ENCODE data around the gene SCUBE3.

SCUBE3 gene

GRCh38 chr6:35213298-35213791 lies 411 bp upstream of the SCUBE3 start:
- no peak for DNase-seq (ENCODE audit: low spot score)

GRCh38 chr6:35214869-35215664 lies 1.3 kb downstream of the SCUBE3 start:
- peak; percentile 72 for DNase-seq (ENCODE audit: low spot score)

- no peak for DNase-seq (ENCODE audit: low spot score)
Measured at GRCh38 chr6:35215665-35216411, 2.1 kb downstream of the SCUBE3 start.

GRCh38 chr6:35216412-35216732 lies 2.6 kb downstream of the SCUBE3 start:
- DNase-seq (ENCODE audit: low spot score) = no peak

- DNase-seq (ENCODE audit: low spot score) = no peak
Measured at GRCh38 chr6:35216851-35217811, 3.4 kb downstream of the SCUBE3 start.

GRCh38 chr6:35218021-35218420 lies 4.3 kb downstream of the SCUBE3 start:
- no peak for DNase-seq (ENCODE audit: low spot score)

- DNase-seq (ENCODE audit: low spot score) = no peak
Measured at GRCh38 chr6:35218456-35218855, 4.7 kb downstream of the SCUBE3 start.

GRCh38 chr6:35219683-35220326 lies 6.0 kb downstream of the SCUBE3 start:
- DNase-seq (ENCODE audit: low spot score) = no peak

GRCh38 chr6:35220711-35221110 lies 7.0 kb downstream of the SCUBE3 start:
- DNase-seq (ENCODE audit: low spot score) = no peak

- DNase-seq (ENCODE audit: low spot score) = no peak
Measured at GRCh38 chr6:35223396-35223795, 9.6 kb downstream of the SCUBE3 start.

- no peak for DNase-seq (ENCODE audit: low spot score)
Measured at GRCh38 chr6:35224720-35225119, 11.0 kb downstream of the SCUBE3 start.

- no peak for DNase-seq (ENCODE audit: low spot score)
Measured at GRCh38 chr6:35228481-35228880, 14.7 kb downstream of the SCUBE3 start.

GRCh38 chr6:35229304-35229703 lies 15.5 kb downstream of the SCUBE3 start:
- DNase-seq (ENCODE audit: low spot score) = no peak

GRCh38 chr6:35230498-35230897 lies 16.7 kb downstream of the SCUBE3 start:
- DNase-seq (ENCODE audit: low spot score) = no peak

- no peak for DNase-seq (ENCODE audit: low spot score)
Measured at GRCh38 chr6:35230950-35231349, 17.2 kb downstream of the SCUBE3 start.

- no peak for DNase-seq (ENCODE audit: low spot score)
Measured at GRCh38 chr6:35231563-35231962, 17.8 kb downstream of the SCUBE3 start.

- no peak for DNase-seq (ENCODE audit: low spot score)
Measured at GRCh38 chr6:35234901-35235300, 21.1 kb downstream of the SCUBE3 start.

- DNase-seq (ENCODE audit: low spot score) = no peak
Measured at GRCh38 chr6:35236223-35236622, 22.5 kb downstream of the SCUBE3 start.

- DNase-seq (ENCODE audit: low spot score) = no peak
Measured at GRCh38 chr6:35237476-35237875, 23.7 kb downstream of the SCUBE3 start.

GRCh38 chr6:35238843-35239289 lies 25.1 kb downstream of the SCUBE3 start:
- no peak for DNase-seq (ENCODE audit: low spot score)

GRCh38 chr6:35239581-35239980 lies 25.8 kb downstream of the SCUBE3 start:
- DNase-seq (ENCODE audit: low spot score) = no peak
